IMR-90 (cell line): ENCODE data around the gene MEGF9. TPM values are rescaled to one million over a fixed set of nuclear protein-coding genes. Genes with fewer than 3 reads are reported as not detected.

Source experiments
- ATAC-seq: fragments of 200-7000 bp; cut with Tn5 transposase; 2 replicates; pipeline ENCODE4 v1.9.1; 2020; ENCODE audit warnings: low read depth, mild to moderate bottlenecking, moderate library complexity
- BruUV-seq: library from RNA; stranded (reverse); fragments of 400-500 nt; replicated peaks from 2 replicates; lab custom pipeline; 2021; lab: Mats Ljungman, UMichigan
- CTCF ChIA-PET: fragments of 300-600 bp; formaldehyde crosslinking; extraction: SDS; loops from one replicate; lab custom pipeline; 2021; ENCODE audit warnings: antibody characterized with exemption; lab: Yijun Ruan, JAX
- POLR2A ChIA-PET: fragments of 300-600 bp; sonication (Branson Sonifier 250); formaldehyde crosslinking; loops from one replicate; lab custom pipeline; 2022; ENCODE audit warnings: antibody characterized with exemption; ENCODE audit not compliant: unreplicated experiment; lab: Charles Lee
- DNase-seq: peaks from one replicate; pipeline ENCODE4 v3.0.0; 2013
- H2AFZ ChIP-seq: replicated peaks from 2 replicates; pipeline ENCODE3; 2013; ENCODE audit warnings: low read length, mild to moderate bottlenecking; ENCODE audit not compliant: poor library complexity
- H2AK5ac ChIP-seq: 2 replicates; pipeline ENCODE4 v1.6.1; 2013; ENCODE audit warnings: low read depth, low read length, inconsistent platforms
- H2AK9ac ChIP-seq: replicated peaks from 2 replicates; pipeline ENCODE3; 2013; ENCODE audit warnings: mild to moderate bottlenecking, low read depth, low read length, moderate library complexity; ENCODE audit not compliant: poor library complexity
- H2BK120ac ChIP-seq: 2 replicates; pipeline ENCODE4 v1.6.1; 2013; ENCODE audit warnings: low read depth, low read length, inconsistent platforms
- H2BK15ac ChIP-seq: 3 replicates; pipeline ENCODE4 v1.6.1; 2013; ENCODE audit warnings: low read depth, low read length, inconsistent platforms
- H2BK20ac ChIP-seq: 2 replicates; pipeline ENCODE4 v1.6.1; 2013; ENCODE audit warnings: low read depth, mild to moderate bottlenecking, inconsistent platforms, low read length, moderate library complexity
- H2BK5ac ChIP-seq: 2 replicates; pipeline ENCODE4 v1.6.1; 2013; ENCODE audit warnings: mild to moderate bottlenecking, low read depth, low read length, inconsistent platforms; ENCODE audit not compliant: poor library complexity, severe bottlenecking
- H3K14ac ChIP-seq: replicated peaks from 2 replicates; pipeline ENCODE4 v1.6.1; 2013; ENCODE audit warnings: low read depth, low read length, inconsistent platforms
- H3K18ac ChIP-seq: 2 replicates; pipeline ENCODE4 v1.6.1; 2013; ENCODE audit warnings: low read depth, low read length, control low read depth
- H3K23ac ChIP-seq: 2 replicates; pipeline ENCODE4 v1.6.1; 2013; ENCODE audit warnings: low read depth, low read length, inconsistent platforms
- H3K27ac ChIP-seq: 2 replicates; pipeline ENCODE4 v1.5.1; 2013; ENCODE audit warnings: mild to moderate bottlenecking, control low read depth, low read length; ENCODE audit not compliant: insufficient read depth
- H3K27me3 ChIP-seq: 2 replicates; pipeline ENCODE4 v1.6.1; 2013; ENCODE audit warnings: low read length; ENCODE audit not compliant: control insufficient read depth, insufficient read depth
- H3K36me3 ChIP-seq: 2 replicates; pipeline ENCODE4 v1.6.1; 2013; ENCODE audit warnings: low read length, mixed read lengths; ENCODE audit not compliant: control insufficient read depth, insufficient read depth
- H3K4ac ChIP-seq: 2 replicates; pipeline ENCODE4 v1.6.1; 2013; ENCODE audit warnings: low read depth, low read length, inconsistent platforms
- H3K4me1 ChIP-seq: 2 replicates; pipeline ENCODE4 v1.6.1; 2013; ENCODE audit warnings: low read length, mixed read lengths; ENCODE audit not compliant: control insufficient read depth, insufficient read depth
- H3K4me2 ChIP-seq: 2 replicates; pipeline ENCODE4 v1.6.1; 2013; ENCODE audit warnings: low read depth, mild to moderate bottlenecking, control low read depth, low read length, moderate library complexity
- H3K4me3 ChIP-seq: 2 replicates; pipeline ENCODE4 v1.5.1; 2013; ENCODE audit warnings: low read depth, mild to moderate bottlenecking, control low read depth, low read length, moderate library complexity; ENCODE audit not compliant: insufficient read depth
- H3K56ac ChIP-seq: 2 replicates; pipeline ENCODE4 v1.6.1; 2013; ENCODE audit warnings: low read length, inconsistent platforms; ENCODE audit not compliant: insufficient read depth; ENCODE audit errors: extremely low read depth
- H3K79me1 ChIP-seq, 2 experiments: 2 replicates each; pipeline ENCODE4 v1.6.1; 2013; ENCODE audit warnings: low read length in 2 of 2, inconsistent platforms in 1 of 2, low read depth in 1 of 2
- H3K9ac ChIP-seq: 2 replicates; pipeline ENCODE4 v1.6.1; 2013; ENCODE audit warnings: low read depth, low read length, control low read depth
- H3K9me1 ChIP-seq: 2 replicates; pipeline ENCODE4 v1.6.1; 2013; ENCODE audit warnings: low read length, inconsistent platforms; ENCODE audit not compliant: insufficient read depth
- H3K9me3 ChIP-seq: 2 replicates; pipeline ENCODE4 v1.6.1; 2013; ENCODE audit warnings: low read length; ENCODE audit not compliant: control insufficient read depth, insufficient read depth
- H4K20me1 ChIP-seq: 2 replicates; pipeline ENCODE4 v1.6.1; 2013; ENCODE audit warnings: low read length, inconsistent platforms; ENCODE audit not compliant: insufficient read depth
- H4K5ac ChIP-seq: 2 replicates; pipeline ENCODE4 v1.6.1; 2013; ENCODE audit warnings: mild to moderate bottlenecking, low read depth, low read length, control low read depth
- H4K8ac ChIP-seq, 2 experiments: 2 replicates each; pipeline ENCODE4 v1.6.1; 2013; ENCODE audit warnings: low read depth in 2 of 2, low read length in 2 of 2, control low read depth in 1 of 2, inconsistent platforms in 1 of 2
- H4K91ac ChIP-seq: 2 replicates; pipeline ENCODE4 v1.6.1; 2013; ENCODE audit warnings: low read depth, low read length, inconsistent platforms; ENCODE audit not compliant: insufficient read depth
- BHLHE40 ChIP-seq: fragments of 150-350 bp; IDR thresholded peaks from 2 replicates; pipeline ENCODE4 v1.6.1; 2016; ENCODE audit warnings: mild to moderate bottlenecking, low read depth, low read length
- CEBPB ChIP-seq: IDR thresholded peaks from 2 replicates; pipeline ENCODE4 v1.6.1; 2012; ENCODE audit warnings: low read depth, low read length, improper control_type of control experiment
- CHD1 ChIP-seq: IDR thresholded peaks from 2 replicates; pipeline ENCODE4 v1.6.1; 2012; ENCODE audit warnings: low read depth, low read length, improper control_type of control experiment
- FOS ChIP-seq: fragments of 150-350 bp; IDR thresholded peaks from 2 replicates; pipeline ENCODE4 v1.6.1; 2016; ENCODE audit warnings: low read depth, low read length
- MAFK ChIP-seq: IDR thresholded peaks from 2 replicates; pipeline ENCODE4 v1.6.1; 2012; ENCODE audit warnings: low read depth, low read length, improper control_type of control experiment
- MAZ ChIP-seq: IDR thresholded peaks from 2 replicates; pipeline ENCODE4 v1.6.1; 2012; ENCODE audit warnings: low read depth, mild to moderate bottlenecking, low read length, improper control_type of control experiment, moderate library complexity, borderline replicate concordance
- MXI1 ChIP-seq: IDR thresholded peaks from 2 replicates; pipeline ENCODE4 v1.6.1; 2012; ENCODE audit warnings: low read depth, mild to moderate bottlenecking, low read length, moderate library complexity, borderline replicate concordance
- NFE2L2 ChIP-seq: fragments of 150-350 bp; IDR thresholded peaks from 2 replicates; pipeline ENCODE4 v1.6.1; 2016; ENCODE audit warnings: low read depth, mild to moderate bottlenecking, low read length
- POLR2A ChIP-seq: IDR thresholded peaks from 2 replicates; pipeline ENCODE4 v1.6.1; 2012; ENCODE audit warnings: mild to moderate bottlenecking, low read depth, low read length
- RAD21 ChIP-seq: IDR thresholded peaks from 2 replicates; pipeline ENCODE4 v1.6.1; 2012; ENCODE audit warnings: low read length, improper control_type of control experiment
- RCOR1 ChIP-seq: IDR thresholded peaks from 2 replicates; pipeline ENCODE4 v1.6.1; 2012; ENCODE audit warnings: mild to moderate bottlenecking, low read length, improper control_type of control experiment; ENCODE audit not compliant: insufficient replicate concordance
- RFX5 ChIP-seq: IDR thresholded peaks from 2 replicates; pipeline ENCODE4 v1.8.0; 2012; ENCODE audit warnings: low read depth, mild to moderate bottlenecking, low read length, moderate library complexity
- SMC3 ChIP-seq: fragments of 150-350 bp; IDR thresholded peaks from 2 replicates; pipeline ENCODE4 v1.6.1; 2016; ENCODE audit warnings: low read depth, mild to moderate bottlenecking, antibody characterized with exemption, low read length, moderate library complexity
- WGBS, 2 experiments: methylation state at CpG; one replicate each; pipeline versions ENCODE4 v1.1.5 to v1.1.7; 2013; ENCODE audit warnings: missing lambda C conversion rate in 2 of 2; ENCODE audit not compliant: insufficient read length in 1 of 2; ENCODE audit errors: extremely low coverage in 2 of 2; 5-methylcytosine and 5-hydroxymethylcytosine counted together
- dilution Hi-C: fragments of 300-500 bp; cut with HindIII; formaldehyde crosslinking; loops from one replicate; pipeline ENCODE4 v1.14.3; 2018; ENCODE audit warnings: low sequenced_read_pairs; ENCODE audit not compliant: unreplicated experiment
- in situ Hi-C: fragments of 300-500 bp; cut with MboI; formaldehyde crosslinking; loops from 3 replicates; pipeline ENCODE4 v1.14.3; 2019; ENCODE audit warnings: low sequenced_read_pairs, inconsistent platforms, mixed read lengths
- intact Hi-C: fragments of 100-400 bp; cut with micrococcal nuclease; formaldehyde crosslinking; loops from 2 replicates; pipeline ENCODE4 v1.10.0; 2022
- polyA plus RNA-seq, 3 experiments: library from polyadenylated mRNA; depleted of rRNA; stranded (reverse); fragments of >200 nt; gene quantifications; 2 replicates each; pipeline ENCODE4 v1.2.3, GENCODE V29; 2012; ENCODE audit warnings: low replicate concordance in 1 of 3
- total RNA-seq: library from RNA; depleted of rRNA; stranded (reverse); fragments of >200 nt; gene quantifications from 2 replicates; pipeline ENCODE4 v1.2.3, GENCODE V29; 2012
- TF ChIP-seq, protein P1 (sequence below): conservative IDR thresholded peaks from 2 replicates; pipeline ENCODE4 v1.5.1; 2012; ENCODE audit warnings: mild to moderate bottlenecking, low read depth, low read length, improper control_type of control experiment
- TF ChIP-seq, protein P2 (sequence below): fragments of 150-350 bp; IDR thresholded peaks from 2 replicates; pipeline ENCODE4 v1.6.1; 2017; ENCODE audit warnings: mild to moderate bottlenecking, antibody characterized with exemption, low read length, low read depth
- TF ChIP-seq, protein P3 (sequence below): fragments of 150-350 bp; IDR thresholded peaks from 2 replicates; pipeline ENCODE4 v1.6.1; 2016; ENCODE audit warnings: low read depth, mild to moderate bottlenecking, low read length, moderate library complexity, borderline replicate concordance

The MEGF9 gene
- total and polyA plus RNA-seq, 2 of the 4 experiments (the other 2 are of a cell fraction) = 3.4 TPM

DNA sequence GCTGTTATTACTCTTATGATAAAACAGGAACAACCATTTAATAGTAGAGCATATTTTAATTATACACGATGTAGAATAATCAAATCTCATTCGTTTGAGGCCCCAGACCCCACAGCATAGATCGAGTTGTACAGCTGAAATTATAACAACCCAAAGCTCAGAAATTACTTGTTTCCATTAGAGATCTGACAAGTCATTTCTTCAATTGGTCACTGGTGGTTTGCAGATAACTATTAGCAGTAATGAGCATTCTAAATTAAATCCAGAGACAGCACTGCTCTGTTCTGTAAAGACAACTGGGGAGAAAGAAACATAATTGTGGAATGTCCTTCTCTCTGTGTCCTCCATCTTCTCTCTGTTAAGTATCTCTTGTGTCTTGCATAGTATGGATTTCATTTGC lies 147.2 kb downstream of the MEGF9 start:
- H3K27me3 ChIP-seq = no peaks in the 10 kb centered on the region
- no peak overlapping the region for H3K27ac ChIP-seq
- dilution Hi-C loops (no loop called here), intact Hi-C loops (no loop called here), in situ Hi-C loops (no loop called here)
- 0 out of 2 replicates have a peak, but pooled peaks cover 3% of the 10 kb centered on the region for H4K20me1 ChIP-seq
- no peak overlapping the region for H2AK9ac ChIP-seq
- no peak overlapping the region for H2BK120ac ChIP-seq
- no peak for ATAC-seq
- no peak overlapping the region for H4K8ac ChIP-seq
- H2BK15ac ChIP-seq = no peak overlapping the region
- ChIA-PET CTCF (interaction anchor here (1.1 kb wide), 1 partner anchor 23 kb away, joined by 3 read pairs; no protein-coding TSS in a partner anchor), POLR2A (no interaction called here)
- H3K9me1 ChIP-seq = peaks cover 13% of the 10 kb centered on the region
- H3K4me3 ChIP-seq = no peak overlapping the region
- no peak overlapping the region for H3K9ac ChIP-seq
- H2BK5ac ChIP-seq = no peak overlapping the region
- no peak overlapping the region for H2AFZ ChIP-seq
- no peak overlapping the region for H3K4me2 ChIP-seq
- H3K4me1 ChIP-seq = peaks cover 3% of the 10 kb centered on the region; the same call in 1 of the 2 replicates
- WGBS, 2 experiments = no CpG with 5 or more reads among the region's 3 CpGs
- H3K36me3 ChIP-seq = peaks cover 22% of the 10 kb centered on the region
- no peak overlapping the region for H4K91ac ChIP-seq
- H3K9me3 ChIP-seq = no peaks in the 10 kb centered on the region
- H3K18ac ChIP-seq = no peak overlapping the region
- H3K56ac ChIP-seq = no peak overlapping the region
- H2BK20ac ChIP-seq = no peak overlapping the region
- H4K5ac ChIP-seq = no peak overlapping the region
- no peak overlapping the region for H3K14ac ChIP-seq
- no peak for DNase-seq
- H3K79me1 ChIP-seq = peaks cover 41 to 52% of the 10 kb centered on the region in 2 experiments
- TF ChIP-seq, protein P1, sequence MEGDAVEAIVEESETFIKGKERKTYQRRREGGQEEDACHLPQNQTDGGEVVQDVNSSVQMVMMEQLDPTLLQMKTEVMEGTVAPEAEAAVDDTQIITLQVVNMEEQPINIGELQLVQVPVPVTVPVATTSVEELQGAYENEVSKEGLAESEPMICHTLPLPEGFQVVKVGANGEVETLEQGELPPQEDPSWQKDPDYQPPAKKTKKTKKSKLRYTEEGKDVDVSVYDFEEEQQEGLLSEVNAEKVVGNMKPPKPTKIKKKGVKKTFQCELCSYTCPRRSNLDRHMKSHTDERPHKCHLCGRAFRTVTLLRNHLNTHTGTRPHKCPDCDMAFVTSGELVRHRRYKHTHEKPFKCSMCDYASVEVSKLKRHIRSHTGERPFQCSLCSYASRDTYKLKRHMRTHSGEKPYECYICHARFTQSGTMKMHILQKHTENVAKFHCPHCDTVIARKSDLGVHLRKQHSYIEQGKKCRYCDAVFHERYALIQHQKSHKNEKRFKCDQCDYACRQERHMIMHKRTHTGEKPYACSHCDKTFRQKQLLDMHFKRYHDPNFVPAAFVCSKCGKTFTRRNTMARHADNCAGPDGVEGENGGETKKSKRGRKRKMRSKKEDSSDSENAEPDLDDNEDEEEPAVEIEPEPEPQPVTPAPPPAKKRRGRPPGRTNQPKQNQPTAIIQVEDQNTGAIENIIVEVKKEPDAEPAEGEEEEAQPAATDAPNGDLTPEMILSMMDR = no peak
- TF ChIP-seq FOS (no peak), RFX5 (no peak), SMC3 (no peak), MAZ (no peak), NFE2L2 (no peak), RAD21 (no peak), RCOR1 (no peak), CEBPB (no peak), MAFK (no peak), MXI1 (no peak), BHLHE40 (no peak), POLR2A (no peak), CHD1 (no peak)
- TF ChIP-seq, protein P2, sequence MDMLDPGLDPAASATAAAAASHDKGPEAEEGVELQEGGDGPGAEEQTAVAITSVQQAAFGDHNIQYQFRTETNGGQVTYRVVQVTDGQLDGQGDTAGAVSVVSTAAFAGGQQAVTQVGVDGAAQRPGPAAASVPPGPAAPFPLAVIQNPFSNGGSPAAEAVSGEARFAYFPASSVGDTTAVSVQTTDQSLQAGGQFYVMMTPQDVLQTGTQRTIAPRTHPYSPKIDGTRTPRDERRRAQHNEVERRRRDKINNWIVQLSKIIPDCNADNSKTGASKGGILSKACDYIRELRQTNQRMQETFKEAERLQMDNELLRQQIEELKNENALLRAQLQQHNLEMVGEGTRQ = no peak
- TF ChIP-seq, protein P3, sequence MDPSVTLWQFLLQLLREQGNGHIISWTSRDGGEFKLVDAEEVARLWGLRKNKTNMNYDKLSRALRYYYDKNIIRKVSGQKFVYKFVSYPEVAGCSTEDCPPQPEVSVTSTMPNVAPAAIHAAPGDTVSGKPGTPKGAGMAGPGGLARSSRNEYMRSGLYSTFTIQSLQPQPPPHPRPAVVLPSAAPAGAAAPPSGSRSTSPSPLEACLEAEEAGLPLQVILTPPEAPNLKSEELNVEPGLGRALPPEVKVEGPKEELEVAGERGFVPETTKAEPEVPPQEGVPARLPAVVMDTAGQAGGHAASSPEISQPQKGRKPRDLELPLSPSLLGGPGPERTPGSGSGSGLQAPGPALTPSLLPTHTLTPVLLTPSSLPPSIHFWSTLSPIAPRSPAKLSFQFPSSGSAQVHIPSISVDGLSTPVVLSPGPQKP = no peak
- no peak overlapping the region for H3K4ac ChIP-seq
- H3K23ac ChIP-seq = no peak overlapping the region
- no peak overlapping the region for H2AK5ac ChIP-seq
- BruUV-seq = no TSS peak
